IPS DF 19.7 (cell line): ENCODE data around the gene CES1.
"Not testable (repeated sequence)": the region's sequence is repeated elsewhere in the genome, so short reads cannot be mapped to it uniquely, and the experiment has no call there.

ENCODE experiments used
- DNase-seq: peaks from one replicate; pipeline ENCODE4 v3.0.0-alpha.2; 2013; ENCODE audit warnings: low read depth, low spot score

CES1 gene

DNA sequence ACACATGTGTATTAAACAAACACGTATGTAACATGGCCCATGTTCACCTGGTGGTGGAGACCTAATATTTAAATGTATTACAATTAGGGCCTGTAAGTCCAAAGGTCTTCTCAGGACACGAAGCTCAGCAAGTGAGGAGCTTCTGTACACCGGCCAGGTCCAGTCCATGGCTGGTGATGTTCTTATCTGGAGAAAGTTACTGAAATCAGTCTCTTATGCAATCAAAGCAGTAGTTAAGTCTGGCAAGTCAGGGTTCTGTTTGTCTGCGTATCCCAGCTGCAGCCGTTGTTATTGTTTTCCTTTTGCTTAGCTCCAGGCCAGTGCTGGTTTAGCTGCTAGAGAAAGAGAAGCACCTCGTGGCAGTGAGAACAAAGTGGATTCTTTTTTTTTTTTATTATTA, 41.4 kb downstream of the CES1 start:
- not testable (repeated sequence) for DNase-seq

DNA sequence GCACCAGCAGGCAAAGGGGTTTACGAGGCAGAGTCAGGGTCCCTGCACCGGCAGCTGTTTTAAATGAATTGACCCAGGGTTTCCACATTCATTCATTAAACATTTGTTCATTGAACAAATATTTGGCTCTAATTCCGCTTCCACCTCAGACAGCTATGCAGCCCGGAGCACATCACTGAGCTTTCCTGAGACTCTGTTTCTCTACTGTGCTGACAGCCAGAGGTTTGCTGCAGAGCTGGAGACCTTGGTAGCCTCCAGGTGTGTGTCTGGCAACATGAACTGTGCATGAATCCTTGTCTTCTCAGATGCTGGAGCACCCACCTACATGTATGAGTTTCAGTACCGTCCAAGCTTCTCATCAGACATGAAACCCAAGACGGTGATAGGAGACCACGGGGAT, 42.7 kb downstream of the CES1 start:
- not testable (repeated sequence) for DNase-seq

DNA sequence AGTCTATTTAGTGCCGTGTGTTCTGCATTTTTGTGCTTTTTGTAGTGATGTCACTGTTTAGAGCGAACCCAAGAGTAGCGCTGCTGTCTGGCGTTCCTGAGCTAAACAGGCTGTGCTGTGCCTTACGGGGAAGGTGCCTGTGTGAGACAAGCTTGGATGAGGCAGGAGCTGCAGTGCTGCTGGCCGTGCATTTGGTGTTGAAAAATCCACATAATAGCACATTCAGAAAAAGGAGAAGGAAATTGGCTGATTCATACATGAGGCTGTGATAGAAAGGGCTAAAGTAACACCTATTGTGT, 50.2 kb downstream of the CES1 start:
- DNase-seq, result not testable (repeated sequence)

DNA sequence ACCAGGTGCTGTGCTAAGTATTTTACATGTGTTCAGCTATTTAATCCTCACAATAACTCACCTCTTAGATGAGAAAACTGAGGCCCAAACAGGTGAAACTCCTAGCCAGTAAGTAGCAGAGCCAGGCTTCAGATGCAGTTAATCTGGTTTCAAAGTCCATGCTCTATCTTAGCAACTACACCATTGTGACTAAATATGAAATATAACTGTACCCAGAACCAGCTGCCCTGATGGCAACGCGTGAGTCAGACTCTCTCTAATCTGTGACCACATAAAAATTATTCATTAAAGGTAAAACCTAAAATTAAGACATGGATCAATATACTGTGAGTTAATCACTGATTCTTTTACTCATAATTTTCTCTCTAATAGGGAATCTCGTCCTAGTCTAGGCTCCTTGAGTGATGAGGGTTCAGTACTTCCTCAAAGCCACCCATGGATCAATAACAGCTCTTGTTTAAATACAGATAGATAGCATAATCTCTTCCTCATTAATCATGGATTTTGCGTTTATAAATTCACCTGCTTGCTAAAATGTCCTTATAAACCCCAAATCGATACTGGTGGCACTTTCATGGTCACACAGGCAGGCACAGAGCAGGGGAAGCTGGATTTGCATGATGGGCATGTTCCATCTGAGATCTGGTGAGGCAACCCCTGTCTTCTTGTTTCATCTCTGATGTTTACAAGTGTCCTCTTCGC, 50.7 kb downstream of the CES1 start:
- not testable (repeated sequence) for DNase-seq

DNA sequence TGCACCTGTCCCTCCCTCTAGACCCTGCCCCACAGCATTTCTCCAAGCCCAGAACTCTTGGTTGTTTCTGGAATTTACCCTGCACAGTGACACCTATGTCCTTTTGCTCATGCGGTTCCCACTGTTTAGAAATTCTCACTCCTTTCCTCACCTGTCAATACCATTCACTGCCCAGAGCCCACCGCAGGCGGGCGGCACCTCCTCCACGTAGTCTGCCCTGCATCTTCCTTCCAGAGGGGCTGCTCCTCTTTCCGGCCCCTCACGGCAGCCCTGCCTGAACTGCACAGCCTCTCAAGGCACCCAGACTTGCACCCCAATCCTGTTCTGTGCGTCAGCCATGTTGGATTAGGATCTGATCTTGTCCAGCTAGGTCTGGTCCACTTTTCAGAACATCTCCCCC, 51.4 kb downstream of the CES1 start:
- DNase-seq, result not testable (repeated sequence)

DNA sequence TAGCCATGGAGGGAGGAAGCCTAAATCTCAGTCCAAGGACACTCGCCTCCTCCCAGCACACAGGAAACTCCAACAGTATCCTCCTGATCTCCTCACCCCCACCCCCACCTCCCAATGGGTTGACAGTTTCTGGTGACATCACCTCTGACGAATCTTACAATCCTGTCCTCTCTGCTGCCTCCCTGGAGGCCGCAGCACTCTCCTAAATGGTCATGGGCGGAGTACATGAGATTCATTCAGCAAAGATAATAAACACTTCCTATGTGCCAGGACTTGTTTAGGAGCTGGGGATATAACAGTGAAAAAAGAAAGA, 52.8 kb downstream of the CES1 start:
- DNase-seq, result not testable (repeated sequence)

DNA sequence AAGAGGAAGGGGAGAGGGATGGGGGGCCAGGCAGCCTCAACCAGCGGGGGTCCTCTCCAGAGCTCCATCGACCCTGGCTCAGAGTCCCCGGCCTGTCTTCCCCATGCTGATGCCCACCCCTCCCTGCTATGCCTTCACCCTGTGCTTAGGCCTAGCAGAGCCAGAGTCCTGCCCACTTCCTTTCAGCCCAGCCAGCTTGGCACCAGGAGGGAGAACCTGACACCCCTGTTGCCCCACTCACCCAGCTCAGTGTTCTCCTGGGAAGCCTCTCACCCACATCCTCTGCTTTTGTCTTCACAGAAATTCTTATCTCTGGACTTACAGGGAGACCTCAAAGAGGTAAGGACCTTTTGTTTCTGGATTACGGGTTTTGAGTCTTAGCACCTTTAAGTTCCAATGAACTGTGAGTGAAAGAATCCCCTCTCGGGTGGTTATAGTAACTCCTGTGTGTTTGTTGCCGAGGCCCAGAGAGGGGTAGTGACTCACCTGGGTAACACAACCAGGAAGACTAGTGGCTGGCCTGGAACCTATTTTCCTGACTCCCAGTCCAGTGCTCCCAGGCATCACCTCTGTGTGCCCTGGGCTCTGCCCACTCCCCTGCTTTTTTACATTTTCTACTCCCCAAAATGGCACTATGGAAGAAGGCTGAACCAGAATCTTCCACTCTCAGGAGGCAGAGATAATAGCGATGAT, 53.3 kb downstream of the CES1 start:
- DNase-seq, result no peak

DNA sequence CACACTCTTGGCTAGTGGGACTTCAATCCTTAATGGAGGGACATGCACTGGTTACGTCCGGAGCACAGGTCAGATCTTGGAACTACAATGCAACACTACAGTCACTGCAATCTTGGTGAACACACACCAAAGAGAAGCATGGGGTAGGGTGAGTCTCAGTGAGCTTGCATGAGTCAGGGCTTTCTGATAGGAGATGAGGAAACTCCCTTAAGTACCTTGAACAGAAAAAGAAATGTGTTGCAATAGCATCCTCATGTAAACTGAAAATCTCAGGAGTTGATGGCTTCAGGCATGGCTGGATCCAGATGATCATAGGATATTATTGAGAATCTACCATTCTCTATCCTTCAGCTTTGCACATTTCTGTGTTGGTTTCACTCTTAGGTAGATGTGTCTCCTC, 54.1 kb downstream of the CES1 start:
- DNase-seq, result no peak

DNA sequence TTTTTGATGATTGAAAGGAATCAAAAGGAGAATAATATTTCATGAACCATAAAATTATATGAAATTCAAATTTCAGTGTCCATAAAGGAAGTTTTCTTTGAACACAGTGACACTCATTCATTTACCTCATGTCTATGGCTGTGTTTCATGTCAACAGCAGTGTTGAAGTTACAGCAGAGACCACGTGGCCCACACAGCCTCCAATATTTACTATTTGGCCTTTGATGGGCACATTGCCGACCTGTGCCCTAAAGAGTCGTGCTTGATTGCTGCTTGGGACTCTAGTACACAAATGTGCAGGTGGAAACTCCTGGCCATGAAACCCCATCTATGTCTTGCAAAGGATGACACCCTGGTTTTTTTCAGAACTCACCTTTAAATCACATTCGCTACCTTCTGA, 57.0 kb downstream of the CES1 start:
- DNase-seq, result no peak

DNA sequence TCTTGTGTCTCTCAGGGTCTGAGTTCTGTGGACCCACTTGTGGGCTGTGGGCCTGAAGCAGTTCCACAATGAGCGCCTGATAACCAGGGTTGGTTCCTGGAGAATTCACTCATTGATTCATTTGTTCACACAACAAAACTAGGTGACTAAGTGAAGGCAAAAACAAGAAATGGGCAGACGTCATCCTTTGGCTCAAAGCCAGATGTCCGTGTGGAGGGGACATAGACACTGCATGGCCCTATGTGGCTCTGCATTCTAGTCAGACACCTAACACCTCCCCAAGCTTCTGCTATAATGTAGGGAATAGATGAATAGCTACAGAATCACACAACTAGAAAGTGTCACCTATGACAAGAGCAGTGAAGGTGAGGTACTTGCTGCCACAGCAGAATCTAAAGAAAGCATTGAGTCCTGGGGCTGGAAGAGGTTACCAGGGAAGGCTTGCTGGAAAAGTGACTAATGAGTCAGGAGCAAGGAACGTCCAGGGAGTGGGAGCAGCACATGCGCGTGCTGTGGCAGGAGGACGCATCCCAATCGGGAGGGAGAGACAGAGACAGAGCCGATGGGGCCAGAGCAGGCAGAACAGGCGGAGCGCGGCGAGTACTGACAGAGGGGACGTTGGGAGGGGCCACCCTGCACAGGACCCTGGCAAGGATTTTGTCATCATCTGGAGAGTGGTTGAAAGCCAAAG, 58.9 kb downstream of the CES1 start:
- DNase-seq, result no peak

DNA sequence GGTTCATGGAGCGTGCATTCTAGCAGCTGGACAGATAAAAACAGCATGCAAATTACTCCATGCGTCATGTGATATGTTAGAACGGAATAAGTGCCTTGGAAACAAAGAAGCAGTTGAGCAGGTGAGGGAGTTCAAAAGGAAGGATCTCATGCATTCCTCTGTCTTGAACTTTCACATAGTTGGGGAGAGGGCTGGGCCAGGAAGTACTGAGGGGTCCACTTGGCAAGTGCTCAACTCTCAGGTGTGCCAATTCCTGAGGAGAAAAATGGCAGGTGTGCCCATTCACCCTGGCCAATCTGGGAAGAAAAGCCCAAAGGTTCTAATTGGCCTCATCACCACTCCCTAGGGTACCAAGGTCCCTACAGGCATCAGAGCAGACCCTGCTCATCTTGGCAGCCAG, 67.7 kb downstream of the CES1 start:
- no peak for DNase-seq

DNA sequence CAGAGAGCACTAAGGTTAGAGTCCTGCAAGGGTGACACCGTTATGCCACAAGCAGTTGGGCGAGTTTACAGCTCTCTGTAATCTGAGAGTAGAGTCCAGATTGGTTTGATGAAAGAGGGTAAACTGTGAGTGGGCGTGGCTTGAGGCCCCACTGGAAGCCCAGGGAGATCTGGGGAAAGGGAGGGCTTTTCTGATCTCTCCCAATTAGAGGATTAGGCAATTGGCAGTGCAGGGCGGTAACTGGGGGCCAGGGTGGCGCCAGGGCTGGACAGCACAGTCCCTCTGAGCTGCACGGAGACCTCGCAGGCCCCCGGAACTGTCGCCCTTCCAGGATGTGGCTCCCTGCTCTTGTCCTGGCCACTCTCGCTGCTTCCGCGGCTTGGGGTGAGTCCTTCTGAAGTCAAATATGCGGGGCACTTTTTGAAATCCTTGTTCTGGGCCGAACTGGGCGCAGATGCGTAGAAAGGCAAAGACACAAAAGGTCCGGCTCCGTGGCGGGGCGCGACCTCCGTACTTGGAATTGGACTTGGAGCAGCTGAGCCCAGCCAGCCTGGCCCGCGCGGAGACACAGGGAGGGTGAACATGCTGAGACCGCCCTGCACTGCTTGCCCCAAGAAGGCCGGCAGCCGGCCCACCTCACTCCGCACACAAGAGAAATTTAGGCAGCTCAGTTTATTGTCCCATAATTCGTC, 72.4 kb downstream of the CES1 start:
- DNase-seq, result peak; percentile 50

DNA sequence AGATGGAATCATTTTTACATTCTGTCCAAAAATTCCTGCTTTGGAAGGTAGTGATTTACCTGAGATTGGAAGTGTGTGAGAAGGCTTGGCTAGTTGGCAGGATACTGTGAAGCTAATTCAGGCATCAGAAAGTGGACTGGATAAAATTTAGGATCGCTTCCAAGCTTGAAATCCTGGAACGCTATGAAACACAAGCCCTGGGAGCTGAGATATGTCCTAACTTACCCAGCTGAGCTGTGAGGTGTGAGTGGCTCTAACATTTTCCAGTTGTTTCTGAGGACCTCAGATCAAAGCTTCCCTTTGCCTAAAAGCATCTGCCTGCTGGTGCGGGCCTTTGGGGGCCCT, 73.0 kb downstream of the CES1 start:
- not testable (repeated sequence) for DNase-seq

DNA sequence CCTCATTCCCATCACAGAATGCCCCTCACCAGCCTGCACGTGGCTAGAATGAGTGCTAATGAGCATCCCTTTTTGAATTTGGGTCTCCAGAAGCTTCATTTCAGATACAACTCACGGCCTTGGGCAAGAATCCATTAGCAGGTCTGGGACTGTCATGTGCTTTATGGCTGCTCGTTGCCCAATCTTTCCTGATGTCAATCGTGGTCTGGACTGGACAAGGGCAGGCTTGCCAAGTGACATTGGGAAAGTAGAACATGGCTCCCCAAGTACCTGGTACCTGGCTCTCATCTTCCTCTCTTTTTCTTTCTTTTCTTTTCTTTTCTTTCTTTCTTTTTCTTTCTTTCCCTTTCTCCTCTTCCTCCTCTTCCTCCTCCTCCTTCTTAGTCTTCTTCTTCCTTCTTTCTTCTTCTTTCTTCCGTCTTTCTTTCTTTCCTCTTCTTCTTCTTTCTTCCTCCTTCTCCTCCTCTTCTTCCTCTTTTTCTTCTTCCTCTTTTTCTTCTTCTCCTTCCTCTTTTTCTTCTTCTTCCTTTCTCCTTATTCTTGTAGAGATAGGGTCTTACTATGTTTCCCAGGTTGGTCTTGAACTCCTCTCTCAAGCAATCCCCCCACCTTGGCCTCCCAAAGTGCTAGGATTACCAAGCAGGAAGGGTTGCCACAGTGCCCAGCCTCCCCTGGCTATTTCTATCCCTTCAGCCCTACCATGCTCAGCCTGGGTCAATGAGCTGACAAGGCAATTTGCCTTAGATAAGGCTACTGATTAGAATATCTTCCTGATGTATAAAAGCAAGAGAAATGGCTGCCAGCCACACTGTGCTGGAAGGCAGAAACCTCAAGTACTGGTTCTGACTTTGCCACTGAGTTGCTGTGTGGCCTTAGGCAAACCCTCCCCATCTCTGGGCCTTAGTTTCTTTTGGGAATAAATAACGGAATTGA, 75.0 kb downstream of the CES1 start:
- DNase-seq, result not testable (repeated sequence)

DNA sequence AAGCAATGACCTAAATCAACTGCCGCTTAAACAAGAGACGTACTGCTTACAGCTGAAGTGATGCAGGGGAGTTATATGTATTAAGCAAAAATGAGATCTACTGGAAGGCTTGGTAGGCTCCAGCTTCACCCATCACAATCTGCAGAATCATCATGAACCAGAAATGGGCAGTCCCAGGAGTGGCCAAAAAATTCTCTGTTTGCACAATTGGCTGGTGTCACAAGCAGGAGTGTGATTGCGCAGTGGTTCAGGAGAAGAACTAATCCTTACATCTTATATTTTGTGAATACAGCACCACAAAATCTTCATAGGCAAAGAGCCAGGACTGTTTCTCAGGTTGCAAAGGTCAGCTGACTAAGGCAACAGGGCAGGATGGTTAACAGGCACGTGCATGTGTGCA, 75.9 kb downstream of the CES1 start:
- no peak for DNase-seq

DNA sequence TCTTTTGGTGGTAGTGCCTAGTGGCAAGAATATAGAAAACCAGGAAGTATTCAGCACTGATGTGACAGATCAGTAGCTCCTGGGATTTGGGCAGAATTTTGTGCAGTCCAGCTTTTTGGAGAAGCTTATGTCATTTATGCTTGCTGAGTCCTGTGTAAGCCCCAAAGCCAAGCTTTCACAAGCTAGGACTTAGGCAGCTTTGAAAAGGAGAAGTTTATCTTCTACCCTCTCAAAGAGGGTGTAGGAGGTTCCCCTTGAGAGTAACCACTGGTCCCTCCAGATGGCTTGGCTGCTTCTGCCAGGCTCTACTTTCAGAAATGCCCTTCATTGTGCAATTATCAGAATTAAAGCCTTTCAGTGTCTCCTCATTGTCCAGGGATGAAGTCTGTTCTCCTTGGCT, 78.8 kb downstream of the CES1 start:
- no peak for DNase-seq

DNA sequence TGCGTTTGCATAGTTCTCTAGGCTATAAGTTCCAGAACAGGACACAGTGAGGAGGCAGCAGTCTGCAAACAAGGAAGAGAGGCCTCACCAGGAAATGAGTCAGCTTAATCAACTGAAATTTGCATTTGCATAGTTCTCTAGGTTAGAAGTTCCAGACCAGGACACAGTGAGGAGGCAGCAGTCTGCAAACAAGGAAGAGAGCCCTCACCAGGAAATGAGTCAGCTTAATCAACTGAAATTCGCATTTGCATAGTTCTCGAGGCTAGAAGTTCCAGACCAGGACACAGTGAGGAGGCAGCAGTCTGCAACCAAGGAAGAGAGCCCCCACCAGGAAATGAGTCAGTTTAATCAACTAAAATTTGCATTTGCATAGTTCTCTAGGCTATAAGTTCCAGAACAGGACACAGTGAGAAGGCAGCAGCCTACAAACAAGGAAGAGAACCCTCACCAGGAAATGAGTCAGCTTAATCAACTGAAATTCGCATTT, 79.7 kb downstream of the CES1 start:
- DNase-seq, result not testable (repeated sequence)
